Mesendoderm (in vitro differentiated cells): ENCODE measurements around the gene CPT2.
A peak's percentile ranks its signal among the peaks of the same experiment; 100 is the strongest.

Source experiments
- DNase-seq: peaks from one replicate; pipeline ENCODE4 v3.0.0; 2013
- H2AK5ac ChIP-seq: 2 replicates; pipeline ENCODE4 v1.6.1; 2013; ENCODE audit warnings: low read length, inconsistent platforms
- H2BK120ac ChIP-seq: 2 replicates; pipeline ENCODE4 v1.6.1; 2013; ENCODE audit warnings: low read depth, mild to moderate bottlenecking, low read length, moderate library complexity, mixed read lengths
- H2BK15ac ChIP-seq: replicated peaks from 2 replicates; pipeline ENCODE4 v1.6.1; 2013; ENCODE audit warnings: low read depth, mild to moderate bottlenecking, moderate library complexity
- H2BK5ac ChIP-seq: 2 replicates; pipeline ENCODE4 v1.6.1; 2013; ENCODE audit warnings: low read length, inconsistent platforms
- H3K18ac ChIP-seq: 2 replicates; pipeline ENCODE4 v1.6.1; 2013; ENCODE audit warnings: mild to moderate bottlenecking, low read length, mixed read lengths
- H3K23ac ChIP-seq: one replicate; pipeline ENCODE4 v1.6.1; 2013; ENCODE audit warnings: low read length
- H3K27ac ChIP-seq: 2 replicates; pipeline ENCODE4 v1.5.1; 2013; ENCODE audit warnings: low read depth, mild to moderate bottlenecking, inconsistent platforms, low read length, moderate library complexity
- H3K27me3 ChIP-seq: 2 replicates; pipeline ENCODE4 v1.6.1; 2013; ENCODE audit warnings: low read length, control low read depth, mild to moderate bottlenecking, inconsistent platforms; ENCODE audit not compliant: insufficient read depth, poor library complexity
- H3K36me3 ChIP-seq: 2 replicates; pipeline ENCODE4 v1.6.1; 2013; ENCODE audit warnings: low read length, inconsistent platforms; ENCODE audit not compliant: control insufficient read depth, insufficient read depth
- H3K4ac ChIP-seq: one replicate; pipeline ENCODE4 v1.6.1; 2013; ENCODE audit warnings: low read depth, mild to moderate bottlenecking, low read length, moderate library complexity
- H3K4me1 ChIP-seq: 2 replicates; pipeline ENCODE4 v1.6.1; 2013; ENCODE audit warnings: low read depth, low read length, inconsistent platforms; ENCODE audit not compliant: control insufficient read depth
- H3K4me2 ChIP-seq: 2 replicates; pipeline ENCODE4 v1.6.1; 2013; ENCODE audit warnings: low read length
- H3K4me3 ChIP-seq: 2 replicates; pipeline ENCODE4 v1.5.1; 2013; ENCODE audit warnings: mild to moderate bottlenecking, low read length
- H3K56ac ChIP-seq: one replicate; pipeline ENCODE4 v1.6.1; 2013; ENCODE audit warnings: low read length
- H3K79me1 ChIP-seq: 2 replicates; pipeline ENCODE4 v1.6.1; 2013; ENCODE audit warnings: low read length, inconsistent platforms
- H3K79me2 ChIP-seq: 2 replicates; pipeline ENCODE4 v1.6.1; 2013; ENCODE audit warnings: mild to moderate bottlenecking, low read length; ENCODE audit not compliant: control insufficient read depth, insufficient read depth
- H3K9ac ChIP-seq: 2 replicates; pipeline ENCODE4 v1.6.1; 2013; ENCODE audit warnings: low read length, inconsistent platforms
- H4K5ac ChIP-seq: one replicate; pipeline ENCODE4 v1.6.1; 2013; ENCODE audit warnings: low read length
- H4K8ac ChIP-seq: one replicate; pipeline ENCODE4 v1.6.1; 2013; ENCODE audit warnings: low read depth, mild to moderate bottlenecking, control low read depth, low read length, moderate library complexity
- WGBS: extraction: QIAGEN DNeasy Blood & Tissue Kit; methylation state at CpG from one replicate; pipeline ENCODE4 v1.1.7; 2013; ENCODE audit warnings: low lambda C conversion rate, missing lambda C conversion rate; ENCODE audit not compliant: insufficient coverage; ENCODE audit errors: extremely low coverage; 5-methylcytosine and 5-hydroxymethylcytosine counted together

Gene CPT2

GRCh38 chr1:53163291-53163768 is 33.3 kb upstream of the CPT2 start:
- H2BK15ac ChIP-seq, result no peak overlapping the region
- no peaks in the 10 kb centered on the region for H3K79me1 ChIP-seq
- no peak overlapping the region for H3K4me2 ChIP-seq
- no CpG with 5 or more reads among the region's 10 CpGs for WGBS
- H3K4ac ChIP-seq, result no peak overlapping the region
- H2AK5ac ChIP-seq, result no peak overlapping the region
- H4K5ac ChIP-seq, result no peak overlapping the region
- no peaks in the 10 kb centered on the region for H3K27me3 ChIP-seq
- H3K4me3 ChIP-seq, result no peak overlapping the region
- H3K9ac ChIP-seq, result no peak overlapping the region
- no peak overlapping the region for H3K27ac ChIP-seq
- no peak overlapping the region for H4K8ac ChIP-seq
- DNase-seq, result peak; percentile 37
- no peak overlapping the region for H2BK5ac ChIP-seq
- no peak overlapping the region for H3K56ac ChIP-seq
- no peaks in the 10 kb centered on the region for H3K79me2 ChIP-seq
- H3K36me3 ChIP-seq, result no peaks in the 10 kb centered on the region
- no peak overlapping the region for H3K23ac ChIP-seq
- no peak overlapping the region for H3K18ac ChIP-seq
- H3K4me1 ChIP-seq, result no peaks in the 10 kb centered on the region
- H2BK120ac ChIP-seq, result no peak overlapping the region

- no peak overlapping the region for H2BK15ac ChIP-seq
- no peak overlapping the region for H4K5ac ChIP-seq
- no peak overlapping the region for H3K56ac ChIP-seq
- no peak overlapping the region for H3K9ac ChIP-seq
- no peaks in the 10 kb centered on the region for H3K79me1 ChIP-seq
- no peak overlapping the region for H3K23ac ChIP-seq
- no peak for DNase-seq
- H3K79me2 ChIP-seq, result no peaks in the 10 kb centered on the region
- no peaks in the 10 kb centered on the region for H3K4me1 ChIP-seq
- no peak overlapping the region for H3K4me2 ChIP-seq
- H3K27ac ChIP-seq, result no peak overlapping the region
- no peak overlapping the region for H3K4ac ChIP-seq
- H3K18ac ChIP-seq, result no peak overlapping the region
- no peaks in the 10 kb centered on the region for H3K27me3 ChIP-seq
- no peaks in the 10 kb centered on the region for H3K36me3 ChIP-seq
- no peak overlapping the region for H2BK5ac ChIP-seq
- WGBS, result no CpG with 5 or more reads among the region's 5 CpGs
- H2AK5ac ChIP-seq, result no peak overlapping the region
- no peak overlapping the region for H3K4me3 ChIP-seq
- H4K8ac ChIP-seq, result no peak overlapping the region
- no peak overlapping the region for H2BK120ac ChIP-seq
Measured at GRCh38 chr1:53165408-53165961, 31.1 kb upstream of the CPT2 start.

- Histone ChIP-seq H3K79me1 (no peaks in the 10 kb centered on the region), H3K4me3 (no peak overlapping the region), H2BK15ac (no peak overlapping the region)
Measured at GRCh38 chr1:53166366-53166765, 30.3 kb upstream of the CPT2 start.

GRCh38 chr1:53166912-53167311 is 29.7 kb upstream of the CPT2 start:
- no peak overlapping the region for H2BK5ac ChIP-seq
- no peaks in the 10 kb centered on the region for H3K27me3 ChIP-seq
- no peak overlapping the region for H3K4me2 ChIP-seq
- no peak overlapping the region for H2BK120ac ChIP-seq
- no peak overlapping the region for H3K4ac ChIP-seq
- no peak overlapping the region for H3K23ac ChIP-seq
- no peak for DNase-seq
- H4K8ac ChIP-seq, result no peak overlapping the region
- no CpG with 5 or more reads among the region's 8 CpGs for WGBS
- no peak overlapping the region for H3K9ac ChIP-seq
- H4K5ac ChIP-seq, result no peak overlapping the region
- no peak overlapping the region for H3K27ac ChIP-seq
- no peaks in the 10 kb centered on the region for H3K36me3 ChIP-seq
- H3K4me3 ChIP-seq, result no peak overlapping the region
- no peaks in the 10 kb centered on the region for H3K79me1 ChIP-seq
- no peak overlapping the region for H2BK15ac ChIP-seq
- H3K79me2 ChIP-seq, result no peaks in the 10 kb centered on the region
- H2AK5ac ChIP-seq, result no peak overlapping the region
- H3K56ac ChIP-seq, result no peak overlapping the region
- no peaks in the 10 kb centered on the region for H3K4me1 ChIP-seq
- no peak overlapping the region for H3K18ac ChIP-seq

More at GRCh38 chr1:53166366-53166765, 30.3 kb upstream of the CPT2 start:
- no peak overlapping the region for H3K23ac ChIP-seq
- H3K27me3 ChIP-seq, result no peaks in the 10 kb centered on the region
- no peak overlapping the region for H2BK5ac ChIP-seq
- H3K56ac ChIP-seq, result no peak overlapping the region
- H3K4me1 ChIP-seq, result no peaks in the 10 kb centered on the region
- H3K36me3 ChIP-seq, result no peaks in the 10 kb centered on the region
- no peak overlapping the region for H2BK120ac ChIP-seq
- no peak overlapping the region for H3K18ac ChIP-seq
- no peak overlapping the region for H2AK5ac ChIP-seq
- WGBS, result no CpG with 5 or more reads among the region's 6 CpGs
- H4K5ac ChIP-seq, result no peak overlapping the region
- no peak overlapping the region for H3K9ac ChIP-seq
- DNase-seq, result no peak
- no peak overlapping the region for H3K4me2 ChIP-seq
- no peak overlapping the region for H3K4ac ChIP-seq
- H3K27ac ChIP-seq, result no peak overlapping the region
- no peaks in the 10 kb centered on the region for H3K79me2 ChIP-seq
- H4K8ac ChIP-seq, result no peak overlapping the region

- no peaks in the 10 kb centered on the region for H3K4me1 ChIP-seq
- no peak overlapping the region for H3K23ac ChIP-seq
- no peak overlapping the region for H3K18ac ChIP-seq
- H3K9ac ChIP-seq, result no peak overlapping the region
- no peak overlapping the region for H2AK5ac ChIP-seq
- H3K4me2 ChIP-seq, result no peak overlapping the region
- H2BK5ac ChIP-seq, result no peak overlapping the region
- no peaks in the 10 kb centered on the region for H3K79me1 ChIP-seq
- no CpG with 5 or more reads among the region's 6 CpGs for WGBS
- H4K8ac ChIP-seq, result no peak overlapping the region
- H2BK15ac ChIP-seq, result no peak overlapping the region
- H3K27me3 ChIP-seq, result no peaks in the 10 kb centered on the region
- no peaks in the 10 kb centered on the region for H3K79me2 ChIP-seq
- peak; percentile 77 for DNase-seq
- H3K4ac ChIP-seq, result no peak overlapping the region
- no peak overlapping the region for H3K56ac ChIP-seq
- H4K5ac ChIP-seq, result no peak overlapping the region
- H2BK120ac ChIP-seq, result no peak overlapping the region
- H3K36me3 ChIP-seq, result no peaks in the 10 kb centered on the region
- no peak overlapping the region for H3K4me3 ChIP-seq
- no peak overlapping the region for H3K27ac ChIP-seq
Measured at GRCh38 chr1:53172426-53173128, 24.0 kb upstream of the CPT2 start.
